NCI-H2029 (cell line): ENCODE results near the gene KLHL9.
A peak's percentile ranks its signal among the peaks of the same experiment; 100 is the strongest.
"Not testable (repeated sequence)": the region's sequence is repeated elsewhere in the genome, so short reads cannot be mapped to it uniquely, and the experiment has no call there.

Experiments
- DNase-seq: peaks from one replicate; lab custom pipeline; 2025; lab: John Stamatoyannopoulos, UW

Gene KLHL9

GRCh38 chr9:21334701-21335632 is at the start of gene KLHL9:
Gene KLHL9 (minus strand): TSS chr9:21335404. CDS start chr9:21334859, 545 bp downstream.
- peak; percentile 93 for DNase-seq

- DNase-seq: no peak
These were observed 48.4 kb upstream of the KLHL9 start for GRCh38 chr9:21383627-21384026.

GRCh38 chr9:21381448-21382339 is 46.5 kb upstream of the KLHL9 start:
- DNase-seq: no peak

- DNase-seq: not testable (repeated sequence)
These were observed 36.3 kb upstream of the KLHL9 start for GRCh38 chr9:21371467-21371866.

GRCh38 chr9:21367957-21368356 is 32.8 kb upstream of the KLHL9 start, which contains the start of gene IFNA13:
Gene IFNA13 (minus strand): TSS chr9:21368057. CDS start chr9:21368010, 47 bp downstream.
- no peak for DNase-seq

GRCh38 chr9:21367169-21367568 is 32.0 kb upstream of the KLHL9 start:
- not testable (repeated sequence) for DNase-seq

GRCh38 chr9:21362287-21362686 is 27.1 kb upstream of the KLHL9 start:
- no peak for DNase-seq

GRCh38 chr9:21357479-21358460 is 22.6 kb upstream of the KLHL9 start:
- DNase-seq: no peak

GRCh38 chr9:21350787-21351186 is 15.6 kb upstream of the KLHL9 start, which contains the start of gene IFNA6:
Gene IFNA6 (minus strand): TSS chr9:21350887. CDS start chr9:21350887, 0 bp downstream.
- DNase-seq: no peak

GRCh38 chr9:21348430-21348970 is 13.3 kb upstream of the KLHL9 start:
- no peak for DNase-seq

- DNase-seq: no peak
These were observed 5.5 kb upstream of the KLHL9 start for GRCh38 chr9:21340735-21341134.

- DNase-seq: no peak
These were observed 1.3 kb upstream of the KLHL9 start for GRCh38 chr9:21336457-21336856.

GRCh38 chr9:21333226-21333625 is 2.0 kb downstream of the KLHL9 start:
- no peak for DNase-seq

- DNase-seq: no peak
These were observed 3.4 kb downstream of the KLHL9 start for GRCh38 chr9:21331676-21332402.

- DNase-seq: peak; percentile 26
These were observed 8.6 kb downstream of the KLHL9 start for GRCh38 chr9:21326526-21327139.

GRCh38 chr9:21324047-21324446 is 11.2 kb downstream of the KLHL9 start:
- DNase-seq: no peak

- DNase-seq: no peak
These were observed 12.2 kb downstream of the KLHL9 start for GRCh38 chr9:21322911-21323461.

GRCh38 chr9:21320465-21320864 is 14.7 kb downstream of the KLHL9 start:
- DNase-seq: no peak
